ENCODE measurements around the gene MYOG. TPM values are rescaled to one million over a fixed set of nuclear protein-coding genes. Genes with fewer than 3 reads are reported as not detected.

Gene MYOG
- total and polyA plus RNA-seq, 2 of the 4 experiments (the other 2 are of a cell fraction) = not detected

DNA sequence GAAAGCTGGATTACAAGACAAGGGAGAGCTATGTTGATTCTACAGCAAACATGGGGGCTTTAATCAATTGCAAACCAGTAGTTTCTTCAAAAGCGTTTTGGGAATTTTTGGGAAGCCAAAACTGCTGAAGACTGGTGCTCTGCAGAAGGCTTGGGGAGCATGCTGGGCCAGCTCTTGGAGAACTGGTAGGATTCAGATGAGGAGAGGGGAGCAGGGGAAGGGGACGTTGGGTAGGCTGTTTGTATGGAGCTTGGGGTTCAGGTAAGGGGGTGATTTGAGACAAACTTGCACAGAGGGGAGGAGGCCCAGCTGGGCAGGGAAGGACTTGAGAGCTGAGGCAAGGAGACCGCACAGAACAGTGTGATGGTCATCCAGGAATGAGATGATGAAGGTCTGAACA, 2.6 kb upstream of the MYOG start:
- Histone ChIP-seq H3K18ac (ENCODE audit: low read depth, low read length) (no peak overlapping the region), H3K36me3 (ENCODE audit: control insufficient read depth, insufficient read depth, low read length) (no peaks in the 10 kb centered on the region), H4K20me1 (ENCODE audit: insufficient read depth, low read length) (no peaks in the 10 kb centered on the region), H3K23ac (ENCODE audit: low read depth, low read length) (no peak overlapping the region), H2BK15ac (ENCODE audit: low read depth, low read length) (no peak overlapping the region), H2BK20ac (ENCODE audit: low read depth, low read length) (no peak overlapping the region), H3K9me3 (ENCODE audit: control insufficient read depth, insufficient read depth, low read length) (no peaks in the 10 kb centered on the region), H4K8ac (ENCODE audit: low read depth in 2 of 2, low read length in 2 of 2) (no peak overlapping the region), H3K4ac (ENCODE audit: low read depth, low read length) (no peak overlapping the region), H2AFZ (replicated peaks; ENCODE audit: low read length, poor library complexity) (no peak overlapping the region), H3K14ac (replicated peaks; ENCODE audit: low read depth, low read length) (no peak overlapping the region), H4K5ac (ENCODE audit: low read depth, low read length) (no peak overlapping the region), H2AK5ac (ENCODE audit: low read depth, low read length) (no peak overlapping the region), H3K9ac (ENCODE audit: low read depth, low read length) (no peak overlapping the region), H3K4me2 (ENCODE audit: low read depth, low read length) (no peak overlapping the region), H3K27me3 (ENCODE audit: control insufficient read depth, insufficient read depth, low read length) (peaks cover 70% of the 10 kb centered on the region), H3K27ac (ENCODE audit: insufficient read depth, low read length) (no peak overlapping the region), H3K79me1 (ENCODE audit: low read depth in 1 of 2, low read length in 2 of 2) (no peaks in the 10 kb centered on the region), H3K4me1 (ENCODE audit: control insufficient read depth, insufficient read depth, low read length) (no peaks in the 10 kb centered on the region), H2BK120ac (ENCODE audit: low read depth, low read length) (no peak overlapping the region), H3K4me3 (ENCODE audit: insufficient read depth, low read depth, low read length) (no peak overlapping the region), H3K9me1 (ENCODE audit: insufficient read depth, low read length) (no peaks in the 10 kb centered on the region), H3K56ac (ENCODE audit: extremely low read depth, insufficient read depth, low read length) (no peak overlapping the region), H4K91ac (ENCODE audit: insufficient read depth, low read depth, low read length) (no peak overlapping the region), H2BK5ac (ENCODE audit: low read depth, low read length, poor library complexity, severe bottlenecking) (no peak overlapping the region), H2AK9ac (replicated peaks; ENCODE audit: low read depth, low read length, poor library complexity) (no peak overlapping the region)
- dilution Hi-C loops (cut with HindIII; ENCODE audit: low sequenced_read_pairs, unreplicated experiment) (no loop called here), in situ Hi-C loops (cut with MboI; ENCODE audit: low sequenced_read_pairs) (no loop called here), intact Hi-C loops (cut with micrococcal nuclease) (no loop called here)
- TF ChIP-seq, protein P1, sequence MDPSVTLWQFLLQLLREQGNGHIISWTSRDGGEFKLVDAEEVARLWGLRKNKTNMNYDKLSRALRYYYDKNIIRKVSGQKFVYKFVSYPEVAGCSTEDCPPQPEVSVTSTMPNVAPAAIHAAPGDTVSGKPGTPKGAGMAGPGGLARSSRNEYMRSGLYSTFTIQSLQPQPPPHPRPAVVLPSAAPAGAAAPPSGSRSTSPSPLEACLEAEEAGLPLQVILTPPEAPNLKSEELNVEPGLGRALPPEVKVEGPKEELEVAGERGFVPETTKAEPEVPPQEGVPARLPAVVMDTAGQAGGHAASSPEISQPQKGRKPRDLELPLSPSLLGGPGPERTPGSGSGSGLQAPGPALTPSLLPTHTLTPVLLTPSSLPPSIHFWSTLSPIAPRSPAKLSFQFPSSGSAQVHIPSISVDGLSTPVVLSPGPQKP (IDR thresholded peaks at IDR 0.05; ENCODE audit: borderline replicate concordance, low read depth, low read length) = no peak
- TF ChIP-seq BHLHE40 (IDR thresholded peaks at IDR 0.05; ENCODE audit: low read depth, low read length) (no peak), POLR2A (IDR thresholded peaks at IDR 0.05; ENCODE audit: low read depth, low read length) (no peak), RCOR1 (IDR thresholded peaks at IDR 0.05; ENCODE audit: insufficient replicate concordance, low read length) (no peak), FOS (IDR thresholded peaks at IDR 0.05; ENCODE audit: low read depth, low read length) (no peak), NFE2L2 (IDR thresholded peaks at IDR 0.05; ENCODE audit: low read depth, low read length) (no peak)
- POLR2A ChIA-PET (ENCODE audit: unreplicated experiment) = no interaction called here
- no CpG with 5 or more reads among the region's 3 CpGs for WGBS, 2 experiments (ENCODE audit: extremely low coverage in 2 of 2, insufficient read length in 1 of 2)
- CTCF ChIA-PET = no interaction called here
- no peak for ATAC-seq (ENCODE audit: low read depth)
- no peak for DNase-seq
- BruUV-seq (replicated peaks) = no TSS peak

Measured in IMR-90 (cell line).